ENCODE data around the gene CDK5R2. TPM values are rescaled to one million over a fixed set of nuclear protein-coding genes. Genes with fewer than 3 reads are reported as not detected.

CDK5R2 gene
- polyA plus RNA-seq, 6 donors from 2014 or later: not detected

GRCh38 chr2:219003979-219004378 lies 44.5 kb downstream of the CDK5R2 start:
- ATAC-seq (ENCODE audit: low read depth in 2 of 2) (no peak), DNase-seq (no peak)
- Mint-ChIP-seq H3K27ac (peak overlapping the region in 1 of 6 donors; percentile 58), H3K36me3 (no peaks in the 10 kb centered on the region), H3K9me3 (peaks cover 0 to 2% (median 0%) of the 10 kb centered on the region in 7 donors), H3K4me1 (peaks cover 11 to 17% (median 13%) of the 10 kb centered on the region in 3 donors), H3K4me3 (peak overlapping the region in 4 of 8 donors; percentile 48 to 76 (median 60)), H3K27me3 (peaks cover 42 to 89% (median 88%) of the 10 kb centered on the region in 3 donors)

GRCh38 chr2:219009294-219009693 lies 49.8 kb downstream of the CDK5R2 start:
- peaks cover 41 to 79% (median 66%) of the 10 kb centered on the region in 3 donors for H3K27me3 Mint-ChIP-seq
- ATAC-seq (ENCODE audit: low read depth in 2 of 2): no peak
- H3K4me3 Mint-ChIP-seq: no peak overlapping the region
- H3K4me1 Mint-ChIP-seq: peaks cover 0 to 2% (median 0%) of the 10 kb centered on the region in 3 donors
- H3K36me3 Mint-ChIP-seq: no peaks in the 10 kb centered on the region
- peaks cover 0 to 5% (median 2%) of the 10 kb centered on the region in 7 donors for H3K9me3 Mint-ChIP-seq
- no peak overlapping the region for H3K27ac Mint-ChIP-seq
- no peak for DNase-seq

- Mint-ChIP-seq H3K27me3 (peaks cover 38 to 79% (median 66%) of the 10 kb centered on the region in 3 donors), H3K4me3 (no peak overlapping the region), H3K27ac (no peak overlapping the region), H3K4me1 (no peaks in the 10 kb centered on the region), H3K36me3 (no peaks in the 10 kb centered on the region), H3K9me3 (peaks cover 0 to 8% (median 2%) of the 10 kb centered on the region in 7 donors)
- no peak for DNase-seq
- ATAC-seq (ENCODE audit: low read depth in 2 of 2): peak; percentile 43 to 50
Measured at GRCh38 chr2:219010162-219010756, 50.8 kb downstream of the CDK5R2 start.

- H3K4me3 Mint-ChIP-seq: no peak overlapping the region
- no peak for DNase-seq
- no peaks in the 10 kb centered on the region for H3K4me1 Mint-ChIP-seq
- H3K36me3 Mint-ChIP-seq: no peaks in the 10 kb centered on the region
- ATAC-seq (ENCODE audit: low read depth in 2 of 2): no peak
- H3K27me3 Mint-ChIP-seq: peaks cover 44 to 75% (median 66%) of the 10 kb centered on the region in 3 donors
- peaks cover 0 to 8% (median 2%) of the 10 kb centered on the region in 7 donors for H3K9me3 Mint-ChIP-seq
- H3K27ac Mint-ChIP-seq: no peak overlapping the region
Measured at GRCh38 chr2:219010873-219011272, 51.4 kb downstream of the CDK5R2 start.

Other genes starting within 250 kb of the CDK5R2 start
- gene TTLL4, start 248.8 kb upstream of the CDK5R2 start, polyA plus RNA-seq (ENCODE audit: low read depth in 6 of 6): 1 to 10 TPM in 5 of 6 donors, not detected in 1; 3.4 to 9.3 (median 6.0) TPM
- under 1 TPM in 5 of 6 donors, not detected in 1; 0.17 to 0.68 (median 0.28) TPM for gene CYP27A1, start 177.5 kb upstream of the CDK5R2 start, polyA plus RNA-seq (ENCODE audit: low read depth in 6 of 6)
- not detected for gene PRKAG3, start 127.9 kb upstream of the CDK5R2 start, polyA plus RNA-seq (ENCODE audit: low read depth in 6 of 6)
- under 1 TPM in 4 of 6 donors, not detected in 2; 0.44 to 0.79 (median 0.57) TPM for gene WNT6, start 99.9 kb upstream of the CDK5R2 start, polyA plus RNA-seq (ENCODE audit: low read depth in 6 of 6)
- 10 to 100 TPM in 3 of 6 donors, 1 to 10 TPM in 3; 6.4 to 23.9 (median 10.7) TPM for gene WNT10A, start 78.8 kb upstream of the CDK5R2 start, polyA plus RNA-seq (ENCODE audit: low read depth in 6 of 6)
- gene FEV, start 25.5 kb downstream of the CDK5R2 start, polyA plus RNA-seq (ENCODE audit: low read depth in 6 of 6): not detected
- not detected for gene CRYBA2, start 33.8 kb downstream of the CDK5R2 start, polyA plus RNA-seq (ENCODE audit: low read depth in 6 of 6)
- not detected for gene CFAP65, start 81.8 kb downstream of the CDK5R2 start, polyA plus RNA-seq (ENCODE audit: low read depth in 6 of 6)
- gene IHH, start 101.3 kb downstream of the CDK5R2 start, polyA plus RNA-seq (ENCODE audit: low read depth in 6 of 6): not detected
- gene NHEJ1, start 201.1 kb downstream of the CDK5R2 start, polyA plus RNA-seq (ENCODE audit: low read depth in 6 of 6): 10 to 100 TPM; 24.8 to 31.5 (median 27.7) TPM
- gene SLC23A3, start 210.4 kb downstream of the CDK5R2 start, polyA plus RNA-seq (ENCODE audit: low read depth in 6 of 6): under 1 TPM in 2 of 6 donors, not detected in 4; 0.18 to 0.24 TPM
- gene CNPPD1, start 217.3 kb downstream of the CDK5R2 start, polyA plus RNA-seq (ENCODE audit: low read depth in 6 of 6): 100 to 1,000 TPM; 112 to 157 (median 133) TPM
- gene RETREG2, start 218.6 kb downstream of the CDK5R2 start, polyA plus RNA-seq (ENCODE audit: low read depth in 6 of 6): 100 to 1,000 TPM in 1 of 6 donors, 10 to 100 TPM in 5; 54.7 to 113 (median 62.7) TPM
- 10 to 100 TPM; 50.7 to 77.7 (median 57.9) TPM for gene ZFAND2B, start 247.1 kb downstream of the CDK5R2 start, polyA plus RNA-seq (ENCODE audit: low read depth in 6 of 6)